Mucosa of stomach (tissue), 1 donor: Measurements from ENCODE around the gene ETS2.

Source experiments
- H3K27me3 ChIP-seq: one replicate; pipeline ENCODE4 v1.7.0; 2013; ENCODE audit warnings: mild to moderate bottlenecking, low read length; ENCODE audit not compliant: control insufficient read depth, insufficient read depth
- H3K36me3 ChIP-seq: one replicate; pipeline ENCODE4 v1.7.0; 2013; ENCODE audit warnings: low read length; ENCODE audit not compliant: control insufficient read depth, insufficient read depth
- H3K4me1 ChIP-seq: one replicate; pipeline ENCODE4 v1.7.0; 2013; ENCODE audit warnings: mild to moderate bottlenecking, low read length; ENCODE audit not compliant: control insufficient read depth, insufficient read depth
- H3K4me3 ChIP-seq: one replicate; pipeline ENCODE4 v1.7.0; 2013; ENCODE audit warnings: low read length
- H3K9ac ChIP-seq: one replicate; pipeline ENCODE4 v1.7.0; 2013; ENCODE audit warnings: mild to moderate bottlenecking, low read length, moderate library complexity
- H3K9me3 ChIP-seq: one replicate; pipeline ENCODE4 v1.7.0; 2013; ENCODE audit warnings: mild to moderate bottlenecking, low read length, moderate library complexity; ENCODE audit not compliant: control insufficient read depth
- donor health status: Pancreatic carcinoma.

The ETS2 gene

GRCh38 chr21:38770660-38771059, 35.1 kb upstream of the ETS2 start:
- H3K4me3 ChIP-seq: no peak overlapping the region
- H3K9ac ChIP-seq: no peak overlapping the region
- H3K36me3 ChIP-seq: no peaks in the 10 kb centered on the region
- no peaks in the 10 kb centered on the region for H3K27me3 ChIP-seq
- H3K4me1 ChIP-seq: peaks cover 18% of the 10 kb centered on the region
- H3K9me3 ChIP-seq: no peaks in the 10 kb centered on the region

- no peaks in the 10 kb centered on the region for H3K27me3 ChIP-seq
- no peaks in the 10 kb centered on the region for H3K9me3 ChIP-seq
- peaks cover 14% of the 10 kb centered on the region for H3K4me1 ChIP-seq
- no peak overlapping the region for H3K9ac ChIP-seq
- no peaks in the 10 kb centered on the region for H3K36me3 ChIP-seq
- H3K4me3 ChIP-seq: no peak overlapping the region
Measured at GRCh38 chr21:38771536-38771935, 34.2 kb upstream of the ETS2 start.

- H3K27me3 ChIP-seq: no peaks in the 10 kb centered on the region
- peaks cover 5% of the 10 kb centered on the region for H3K4me1 ChIP-seq
- H3K9ac ChIP-seq: no peak overlapping the region
- no peaks in the 10 kb centered on the region for H3K36me3 ChIP-seq
- no peak overlapping the region for H3K4me3 ChIP-seq
- H3K9me3 ChIP-seq: no peaks in the 10 kb centered on the region
Measured at GRCh38 chr21:38772646-38773045, 33.1 kb upstream of the ETS2 start.

- no peaks in the 10 kb centered on the region for H3K9me3 ChIP-seq
- no peaks in the 10 kb centered on the region for H3K36me3 ChIP-seq
- H3K9ac ChIP-seq: no peak overlapping the region
- no peaks in the 10 kb centered on the region for H3K27me3 ChIP-seq
- H3K4me3 ChIP-seq: no peak overlapping the region
- H3K4me1 ChIP-seq: peaks cover 2% of the 10 kb centered on the region
Measured at GRCh38 chr21:38773099-38774061, 32.3 kb upstream of the ETS2 start.

GRCh38 chr21:38774152-38774551, 31.6 kb upstream of the ETS2 start:
- Histone ChIP-seq H3K9ac (no peak overlapping the region), H3K4me1 (no peaks in the 10 kb centered on the region), H3K36me3 (no peaks in the 10 kb centered on the region), H3K9me3 (no peaks in the 10 kb centered on the region), H3K4me3 (no peak overlapping the region), H3K27me3 (no peaks in the 10 kb centered on the region)

GRCh38 chr21:38774586-38775285, 31.0 kb upstream of the ETS2 start:
- Histone ChIP-seq H3K4me3 (no peak overlapping the region), H3K4me1 (no peaks in the 10 kb centered on the region), H3K9ac (no peak overlapping the region), H3K27me3 (no peaks in the 10 kb centered on the region), H3K36me3 (no peaks in the 10 kb centered on the region), H3K9me3 (no peaks in the 10 kb centered on the region)

GRCh38 chr21:38775733-38776132, 30.0 kb upstream of the ETS2 start:
- Histone ChIP-seq H3K9me3 (no peaks in the 10 kb centered on the region), H3K4me3 (no peak overlapping the region), H3K36me3 (no peaks in the 10 kb centered on the region), H3K9ac (no peak overlapping the region), H3K27me3 (no peaks in the 10 kb centered on the region), H3K4me1 (no peaks in the 10 kb centered on the region)

GRCh38 chr21:38777015-38777414, 28.7 kb upstream of the ETS2 start:
- no peaks in the 10 kb centered on the region for H3K9me3 ChIP-seq
- H3K4me1 ChIP-seq: no peaks in the 10 kb centered on the region
- H3K4me3 ChIP-seq: no peak overlapping the region
- H3K27me3 ChIP-seq: no peaks in the 10 kb centered on the region
- H3K36me3 ChIP-seq: no peaks in the 10 kb centered on the region
- H3K9ac ChIP-seq: no peak overlapping the region

GRCh38 chr21:38777531-38777930, 28.2 kb upstream of the ETS2 start:
- no peaks in the 10 kb centered on the region for H3K4me1 ChIP-seq
- H3K27me3 ChIP-seq: no peaks in the 10 kb centered on the region
- no peak overlapping the region for H3K9ac ChIP-seq
- H3K9me3 ChIP-seq: no peaks in the 10 kb centered on the region
- H3K36me3 ChIP-seq: no peaks in the 10 kb centered on the region
- H3K4me3 ChIP-seq: no peak overlapping the region

GRCh38 chr21:38780879-38781278, 24.9 kb upstream of the ETS2 start:
- Histone ChIP-seq H3K4me1 (peaks cover 12% of the 10 kb centered on the region), H3K27me3 (no peaks in the 10 kb centered on the region), H3K4me3 (no peak overlapping the region), H3K9ac (no peak overlapping the region), H3K36me3 (no peaks in the 10 kb centered on the region), H3K9me3 (no peaks in the 10 kb centered on the region)

- Histone ChIP-seq H3K36me3 (no peaks in the 10 kb centered on the region), H3K9ac (peak overlapping the region; percentile 8), H3K4me1 (peaks cover 30% of the 10 kb centered on the region), H3K27me3 (no peaks in the 10 kb centered on the region), H3K9me3 (no peaks in the 10 kb centered on the region), H3K4me3 (no peak overlapping the region)
Measured at GRCh38 chr21:38784458-38785266, 21.1 kb upstream of the ETS2 start.

GRCh38 chr21:38785483-38785882, 20.2 kb upstream of the ETS2 start:
- no peaks in the 10 kb centered on the region for H3K36me3 ChIP-seq
- H3K4me1 ChIP-seq: peaks cover 38% of the 10 kb centered on the region
- H3K27me3 ChIP-seq: no peaks in the 10 kb centered on the region
- H3K9me3 ChIP-seq: no peaks in the 10 kb centered on the region
- H3K9ac ChIP-seq: no peak overlapping the region
- H3K4me3 ChIP-seq: no peak overlapping the region
